NCI-H128 (cell line): ENCODE data around the gene NPPA.

ENCODE experiments used
- DNase-seq: peaks from one replicate; lab custom pipeline; 2025; ENCODE audit not compliant: unreplicated experiment; lab: John Stamatoyannopoulos, UW

NPPA gene

GRCh38 chr1:11874624-11875023, 27.0 kb upstream of the NPPA start:
- no peak for DNase-seq

GRCh38 chr1:11874258-11874562, 26.6 kb upstream of the NPPA start:
- DNase-seq: no peak

- DNase-seq: no peak
These were observed 26.0 kb upstream of the NPPA start for GRCh38 chr1:11873395-11874257.

GRCh38 chr1:11872545-11872944, 25.0 kb upstream of the NPPA start:
- DNase-seq: no peak

- DNase-seq: no peak
These were observed 22.1 kb upstream of the NPPA start for GRCh38 chr1:11869650-11870207.

GRCh38 chr1:11869104-11869503, 21.5 kb upstream of the NPPA start:
- no peak for DNase-seq

GRCh38 chr1:11868331-11868980, 20.9 kb upstream of the NPPA start:
- no peak for DNase-seq

GRCh38 chr1:11862890-11863289, 15.3 kb upstream of the NPPA start:
- no peak for DNase-seq

GRCh38 chr1:11860587-11860986, 13.0 kb upstream of the NPPA start:
- DNase-seq: no peak

- no peak for DNase-seq
These were observed 12.5 kb upstream of the NPPA start for GRCh38 chr1:11860083-11860482.

GRCh38 chr1:11858968-11859871, 11.6 kb upstream of the NPPA start:
- DNase-seq: no peak

- no peak for DNase-seq
These were observed 11.0 kb upstream of the NPPA start, which contains the start of gene NPPB for GRCh38 chr1:11858613-11858967. NPPB (minus strand) TSS chr1:11858945; CDS start chr1:11858833, 112 bp downstream.

- DNase-seq: no peak
These were observed 10.6 kb upstream of the NPPA start for GRCh38 chr1:11858158-11858557.

GRCh38 chr1:11857164-11857851, 9.7 kb upstream of the NPPA start:
- DNase-seq: no peak

GRCh38 chr1:11856698-11857097, 9.1 kb upstream of the NPPA start:
- no peak for DNase-seq

- no peak for DNase-seq
These were observed 7.8 kb upstream of the NPPA start for GRCh38 chr1:11855430-11855829.

GRCh38 chr1:11854519-11854918, 6.9 kb upstream of the NPPA start:
- DNase-seq: no peak

- DNase-seq: no peak
These were observed 3.6 kb upstream of the NPPA start for GRCh38 chr1:11851180-11851579.

GRCh38 chr1:11850156-11850555, 2.6 kb upstream of the NPPA start:
- no peak for DNase-seq

- DNase-seq: no peak
These were observed 754 bp upstream of the NPPA start for GRCh38 chr1:11848373-11848700.
